Measurements from ENCODE around the gene VPS4A.
"Not testable (repeated sequence)": the region's sequence is repeated elsewhere in the genome, so short reads cannot be mapped to it uniquely, and the experiment has no call there.

Gene VPS4A

DNA sequence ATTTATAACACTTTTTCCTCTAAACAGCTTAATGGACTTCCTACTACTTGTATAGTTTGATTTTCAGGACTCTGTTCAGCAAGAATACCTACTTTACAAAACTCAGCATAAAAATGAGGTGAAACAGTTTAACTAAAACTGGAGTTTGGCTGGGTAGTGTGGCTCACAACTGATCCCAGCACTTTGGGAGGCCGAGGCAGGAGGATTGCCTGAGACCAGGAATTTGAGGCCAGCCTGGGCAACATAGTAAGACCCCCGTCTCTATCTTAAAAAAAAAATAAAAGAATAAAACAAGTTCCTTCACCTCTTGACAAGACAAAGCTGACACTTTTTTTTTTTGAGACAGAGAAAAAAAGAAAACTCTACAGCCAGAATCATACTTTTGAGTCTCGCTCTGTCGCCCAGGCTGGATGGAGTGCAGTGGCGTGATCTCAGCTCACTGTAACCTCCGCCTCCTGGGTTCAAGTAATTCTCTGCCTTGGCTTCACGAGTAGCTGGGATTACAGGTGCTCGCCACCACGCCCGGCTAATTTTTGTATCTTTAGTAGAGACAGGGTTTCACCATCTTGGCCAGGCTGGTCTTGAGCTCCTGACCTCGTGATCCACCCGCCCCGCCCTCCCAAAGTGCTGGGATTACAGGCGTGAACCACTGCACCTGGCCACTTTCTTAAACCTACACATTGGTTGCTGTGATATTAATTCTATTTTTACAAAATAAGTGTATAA lies 16.6 kb downstream of the VPS4A start:
- no peak for DNase-seq

GRCh38 chr16:69328854-69329316 lies 17.7 kb downstream of the VPS4A start:
- peak; percentile 18 for DNase-seq

- DNase-seq: peak; percentile 12
These were observed 18.5 kb downstream of the VPS4A start for GRCh38 chr16:69329369-69330285.

DNA sequence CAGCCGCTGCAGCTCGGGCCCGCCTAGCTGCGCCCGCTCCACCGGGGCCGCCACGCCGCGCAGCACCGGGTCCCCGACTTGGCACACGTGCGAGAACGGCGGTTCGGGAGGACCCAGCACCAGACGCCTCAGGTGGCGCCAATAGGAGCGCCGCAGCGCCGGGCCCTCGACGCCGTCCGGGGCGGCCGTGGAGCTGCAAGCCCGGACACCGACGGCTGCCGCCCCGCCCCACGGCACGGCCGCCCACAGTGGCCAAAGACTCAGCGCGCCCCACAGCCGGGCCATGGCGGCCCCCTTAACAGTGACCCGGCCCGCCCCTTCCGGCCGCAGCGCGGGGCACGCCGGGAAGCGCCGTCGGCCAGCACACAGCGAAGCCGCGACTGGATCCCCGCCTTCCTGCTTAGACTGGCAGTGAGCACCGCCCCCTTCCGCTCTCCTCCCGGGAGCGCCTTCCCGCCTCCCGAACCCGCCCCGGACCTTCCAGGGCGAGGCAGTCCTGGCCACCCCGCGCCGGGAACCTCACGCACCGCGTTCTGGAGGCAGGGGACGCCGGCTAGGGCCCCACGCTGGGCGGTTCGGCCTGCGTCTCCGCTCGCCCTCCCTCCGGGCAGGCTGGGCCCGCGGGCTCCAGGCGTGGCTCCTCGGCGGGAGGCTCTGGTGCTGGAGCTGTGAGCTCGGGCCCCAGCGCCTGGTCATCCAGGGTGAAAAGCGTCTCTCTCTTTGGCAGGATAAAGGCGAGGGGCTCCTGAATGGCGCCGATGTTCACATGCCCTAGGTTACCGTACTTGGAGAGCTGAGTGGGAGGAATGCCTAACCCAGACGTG lies 19.3 kb downstream of the VPS4A start, which contains the start of gene PDF:
Gene PDF, minus strand, starts transcription at position 303 of the 824 bp plus-strand sequence. Its CDS starts 18 bp downstream, at position 285.
- peak; percentile 94 for DNase-seq

DNA sequence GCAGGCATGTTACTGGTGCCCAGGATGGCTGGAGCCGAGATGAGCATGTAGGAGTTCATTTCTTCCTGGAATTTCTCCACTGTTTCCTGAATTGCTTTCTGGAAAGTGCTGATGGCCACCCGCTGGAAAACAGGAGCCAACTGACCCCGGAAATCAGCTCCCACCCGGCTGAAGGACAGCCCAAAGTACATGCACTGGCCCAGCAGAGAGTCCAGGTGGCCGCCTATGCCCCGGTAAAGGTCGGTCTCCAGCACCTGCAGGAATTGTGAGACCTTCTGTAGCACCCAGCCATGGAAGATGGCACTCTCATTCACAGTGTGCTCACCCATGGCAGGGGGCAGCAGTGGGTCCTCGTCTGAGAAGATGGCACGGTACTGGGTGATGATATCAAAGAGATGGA lies 23.5 kb downstream of the VPS4A start:
- no peak for DNase-seq

- no peak for DNase-seq
These were observed 27.6 kb downstream of the VPS4A start for GRCh38 chr16:69338557-69339288.

DNA sequence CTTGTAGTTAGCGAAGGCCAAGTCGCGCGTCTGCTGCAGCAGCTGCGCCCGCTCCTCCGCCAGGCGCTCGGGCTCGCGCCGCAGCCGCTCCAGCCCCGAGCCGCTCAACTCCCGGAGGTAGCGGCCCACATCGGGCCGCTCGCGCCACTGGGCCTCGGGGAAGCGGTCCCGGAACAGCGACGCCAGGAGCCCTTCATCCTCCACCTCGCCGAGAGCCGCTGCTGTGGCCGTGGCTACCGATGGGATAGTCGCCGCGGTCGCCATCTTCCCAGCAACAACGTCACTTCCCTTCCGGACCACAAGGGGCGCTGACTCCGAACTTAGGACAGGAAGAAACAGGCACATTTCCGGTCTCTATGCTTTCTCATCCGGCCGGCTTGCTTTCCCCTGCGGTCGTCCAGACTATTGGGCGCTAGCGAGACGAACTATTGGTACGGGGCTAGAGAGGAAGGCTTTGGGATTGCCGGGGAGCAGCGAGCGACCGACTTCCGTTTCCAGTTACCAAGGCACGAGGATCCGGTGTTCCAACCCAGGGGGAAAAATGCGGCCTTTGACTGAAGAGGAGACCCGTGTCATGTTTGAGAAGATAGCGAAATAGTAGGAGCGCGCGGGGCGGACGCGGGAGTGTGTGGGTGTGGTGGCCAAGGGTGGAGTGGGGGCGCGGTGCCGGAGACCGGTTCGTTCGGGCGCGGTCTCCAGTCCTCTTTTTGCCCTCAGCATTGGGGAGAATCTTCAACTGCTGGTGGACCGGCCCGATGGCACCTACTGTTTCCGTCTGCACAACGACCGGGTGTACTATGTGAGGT lies 28.3 kb downstream of the VPS4A start, which contains the start of the genes COG8 and NIP7:
Gene COG8, minus strand, starts transcription at position 276 of the 806 bp plus-strand sequence. Its CDS starts 12 bp downstream, at position 264.
Gene NIP7, plus strand, starts transcription at position 484 of the 806 bp plus-strand sequence. Its CDS starts 58 bp downstream, at position 542.
- peak; percentile 99 for DNase-seq

GRCh38 chr16:69340095-69340644 lies 29.0 kb downstream of the VPS4A start:
- peak; percentile 5 for DNase-seq

- no peak for DNase-seq
These were observed 33.0 kb downstream of the VPS4A start for GRCh38 chr16:69344171-69344570.

GRCh38 chr16:69345923-69346322 lies 34.8 kb downstream of the VPS4A start:
- DNase-seq: no peak

GRCh38 chr16:69346683-69347082 lies 35.5 kb downstream of the VPS4A start:
- DNase-seq: no peak

GRCh38 chr16:69348222-69348621 lies 37.1 kb downstream of the VPS4A start:
- no peak for DNase-seq

GRCh38 chr16:69349536-69349935 lies 38.4 kb downstream of the VPS4A start:
- DNase-seq: no peak

DNA sequence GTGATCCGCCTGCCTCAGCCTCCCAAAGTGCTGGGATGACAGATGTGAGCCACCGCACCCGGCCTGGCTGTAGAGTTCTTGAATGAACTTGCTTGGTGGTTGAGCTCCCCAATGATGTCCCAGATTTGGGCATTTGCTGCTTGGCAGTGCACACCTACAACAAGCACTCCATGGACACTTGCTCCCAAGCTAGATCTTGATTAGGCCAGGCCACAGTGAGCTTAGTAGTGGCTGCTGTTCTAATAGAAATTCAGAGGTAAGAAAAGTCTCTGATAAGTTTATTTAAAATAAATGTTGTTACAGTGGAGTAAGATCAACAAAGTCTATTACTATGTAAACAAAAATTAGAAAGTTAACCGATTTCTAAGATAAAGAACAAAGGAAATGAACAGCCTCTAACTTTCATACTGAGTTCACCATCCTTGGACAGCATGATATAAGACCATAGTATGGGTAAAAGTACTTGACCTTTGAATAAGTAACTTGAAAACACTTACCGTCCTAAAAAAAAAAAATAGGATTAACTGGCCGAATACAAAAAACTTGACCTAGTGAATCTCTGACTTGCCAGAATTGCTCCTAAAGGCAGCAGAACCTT lies 39.5 kb downstream of the VPS4A start:
- DNase-seq: no peak

- no peak for DNase-seq
These were observed 40.3 kb downstream of the VPS4A start, which contains the start of gene TMED6 for GRCh38 chr16:69351309-69352027. TSS of gene TMED6 (minus strand) at chr16:69351786. CDS start at chr16:69351753, 33 bp downstream.

DNA sequence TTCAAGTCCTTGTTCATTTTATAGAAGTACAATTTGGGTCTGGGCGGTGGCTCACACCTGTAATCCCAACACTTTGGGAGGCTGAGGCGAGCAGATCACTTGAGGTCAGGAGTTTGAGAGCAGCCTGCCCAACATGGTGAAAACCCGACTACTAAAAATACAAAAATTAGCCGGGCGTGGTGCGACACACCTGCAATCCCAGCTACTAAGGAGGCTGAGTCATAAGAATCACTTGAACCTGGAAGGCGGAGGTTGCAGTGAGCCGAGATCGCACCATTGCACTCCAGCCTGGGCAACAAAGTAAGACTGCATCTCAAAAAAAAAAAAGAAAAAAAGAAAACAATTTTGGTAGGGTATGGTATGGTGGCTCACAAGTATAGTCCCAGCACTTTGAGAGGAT lies 48.9 kb downstream of the VPS4A start:
- not testable (repeated sequence) for DNase-seq

- no peak for DNase-seq
These were observed 52.1 kb downstream of the VPS4A start for GRCh38 chr16:69363281-69363717.

GRCh38 chr16:69364088-69364487 lies 52.9 kb downstream of the VPS4A start:
- no peak for DNase-seq

- no peak for DNase-seq
These were observed 54.8 kb downstream of the VPS4A start for GRCh38 chr16:69365901-69366300.
